Sigmoid colon (tissue), 7 donors: Measurements from ENCODE around the gene CRISPLD2. TPM values are rescaled to one million over a fixed set of nuclear protein-coding genes. Genes with fewer than 3 reads are reported as not detected.

Experiments
- DNase-seq: peaks from one replicate; pipeline ENCODE4 v3.0.0-alpha.2; 2019
- H3K27ac ChIP-seq, 4 donors: fragments of 200-600 bp; sonication (generic); one replicate each; pipeline ENCODE4 v1.5.1; 2016 to 2019; ENCODE audit warnings: mild to moderate bottlenecking in 1 of 4
- H3K27me3 ChIP-seq, 3 donors: fragments of 200-600 bp; sonication (generic); one replicate each; pipeline ENCODE4 v1.5.1; 2019; ENCODE audit warnings: mild to moderate bottlenecking in 1 of 3
- H3K36me3 ChIP-seq, 4 donors: fragments of 200-600 bp; sonication (generic); one replicate each; pipeline ENCODE4 v1.5.1; 2016 to 2019
- H3K4me1 ChIP-seq, 4 donors: fragments of 200-600 bp; sonication (generic); one replicate each; pipeline ENCODE4 v1.5.1; 2017 to 2019
- H3K4me3 ChIP-seq, 4 donors: fragments of 200-600 bp; sonication (generic); one replicate each; pipeline ENCODE4 v1.5.1; 2017 to 2019; ENCODE audit warnings: mild to moderate bottlenecking in 2 of 4, moderate library complexity in 1 of 4
- H3K9me3 ChIP-seq, 4 donors: fragments of 200-600 bp in 3 of 4; sonication (generic) in 3 of 4; one replicate each; pipeline versions ENCODE4 v1.5.1 to v1.6.1; 2013 to 2019
- CTCF ChIP-seq, 4 experiments: fragments of 450-650 bp in 3 of 4; fragments of 200-600 bp in 1 of 4; IDR thresholded peaks; one replicate each; pipeline ENCODE4 v1.5.1; 2016 to 2019; ENCODE audit warnings: antibody characterized with exemption in 4 of 4, mild to moderate bottlenecking in 3 of 4, moderate library complexity in 2 of 4
- EP300 ChIP-seq, 4 donors: sonication (generic); formaldehyde crosslinking; IDR thresholded peaks; one replicate each; pipeline ENCODE4 v1.6.1; 2017; ENCODE audit warnings: antibody characterized with exemption in 4 of 4
- POLR2A ChIP-seq, 2 donors: fragments of 450-650 bp; IDR thresholded peaks; one replicate each; pipeline ENCODE4 v1.6.1; 2016; ENCODE audit warnings: antibody characterized with exemption in 2 of 2, mild to moderate bottlenecking in 2 of 2, moderate library complexity in 2 of 2
- POLR2AphosphoS5 ChIP-seq, 4 donors: sonication (generic); formaldehyde crosslinking; IDR thresholded peaks; one replicate each; pipeline ENCODE4 v1.6.1; 2017; ENCODE audit warnings: antibody characterized with exemption in 4 of 4
- WGBS, 2 donors: extraction: QIAGEN DNeasy Blood & Tissue Kit; methylation state at CpG; one replicate each; pipeline ENCODE4 v1.1.7; 2013; 5-methylcytosine and 5-hydroxymethylcytosine counted together
- intact Hi-C: fragments of 100-400 bp; cut with DNase I; formaldehyde crosslinking; loops from one replicate; pipeline ENCODE4 v1.15.1; 2023
- polyA plus RNA-seq, 3 donors: library from polyadenylated mRNA; stranded (reverse); fragments of 200-250 nt; gene quantifications; one replicate each; pipeline ENCODE4 v1.2.3, GENCODE V29; 2013
- total RNA-seq, 4 donors: library from RNA; depleted of rRNA; stranded (reverse); fragments of >200 nt; gene quantifications; one replicate each; pipeline ENCODE4 v1.1.0, GENCODE V29; 2016
- donor health status: healthy with polysubstance abuse.
- donor health status: Bipolar disorder and iron deficiency.
- donor health status: healthy.

The CRISPLD2 gene
- total and polyA plus RNA-seq, 7 donors = 3.0 to 545 (median 140) TPM

GRCh38 chr16:84810518-84811273, 9.1 kb upstream of the CRISPLD2 start:
- Histone ChIP-seq H3K9me3 (no peaks in the 10 kb centered on the region), H3K4me1 (peaks cover 0 to 8% (median 2%) of the 10 kb centered on the region in 4 donors), H3K4me3 (no peak overlapping the region), H3K27ac (peak overlapping the region; percentile 26 to 59 (median 38)), H3K36me3 (no peaks in the 10 kb centered on the region), H3K27me3 (no peaks in the 10 kb centered on the region)
- DNase-seq = peak; percentile 84
- WGBS, 2 donors = 66 to 73% methylated on average over 17 of the region's 17 CpGs
- intact Hi-C loops = no loop called here
- TF ChIP-seq POLR2AphosphoS5 (IDR thresholded peaks at IDR 0.05) = peak in 1 of 4 donors; percentile 18
- no peak for TF ChIP-seq POLR2A (IDR thresholded peaks at IDR 0.05)

GRCh38 chr16:84811529-84811928, 8.3 kb upstream of the CRISPLD2 start:
- DNase-seq = no peak
- H3K27me3 ChIP-seq = no peaks in the 10 kb centered on the region
- no peak overlapping the region for H3K4me3 ChIP-seq
- peak overlapping the region in 1 of 4 donors; percentile 39 for H3K27ac ChIP-seq
- intact Hi-C loops = no loop called here
- peaks cover 0 to 5% (median 2%) of the 10 kb centered on the region in 4 donors for H3K4me1 ChIP-seq
- WGBS, 2 donors = 95 to 97% methylated on average over 2 of the region's 2 CpGs
- H3K9me3 ChIP-seq = no peaks in the 10 kb centered on the region
- TF ChIP-seq EP300 (IDR thresholded peaks at IDR 0.05) = no peak
- TF ChIP-seq POLR2A (IDR thresholded peaks at IDR 0.05) = no peak
- TF ChIP-seq POLR2AphosphoS5 (IDR thresholded peaks at IDR 0.05) = no peak
- no peak for TF ChIP-seq CTCF (IDR thresholded peaks at IDR 0.05)
- no peaks in the 10 kb centered on the region for H3K36me3 ChIP-seq

GRCh38 chr16:84813141-84813934, 6.4 kb upstream of the CRISPLD2 start:
- Histone ChIP-seq H3K36me3 (no peaks in the 10 kb centered on the region), H3K4me1 (peaks cover 0 to 4% (median 0%) of the 10 kb centered on the region in 4 donors), H3K27ac (no peak overlapping the region), H3K27me3 (no peaks in the 10 kb centered on the region), H3K9me3 (no peaks in the 10 kb centered on the region), H3K4me3 (no peak overlapping the region)
- TF ChIP-seq EP300 (IDR thresholded peaks at IDR 0.05) = no peak
- TF ChIP-seq POLR2AphosphoS5 (IDR thresholded peaks at IDR 0.05) = no peak
- TF ChIP-seq CTCF (IDR thresholded peaks at IDR 0.05) = no peak
- TF ChIP-seq POLR2A (IDR thresholded peaks at IDR 0.05) = no peak
- 68 to 75% methylated on average over 15 of the region's 15 CpGs for WGBS, 2 donors
- intact Hi-C loops = no loop called here
- DNase-seq = no peak

GRCh38 chr16:84815462-84815861, 4.3 kb upstream of the CRISPLD2 start:
- no peak for TF ChIP-seq EP300 (IDR thresholded peaks at IDR 0.05)
- no peak for TF ChIP-seq POLR2A (IDR thresholded peaks at IDR 0.05)
- TF ChIP-seq POLR2AphosphoS5 (IDR thresholded peaks at IDR 0.05) = no peak
- no peak for TF ChIP-seq CTCF (IDR thresholded peaks at IDR 0.05)
- Histone ChIP-seq H3K4me1 (peaks cover 0 to 10% (median 3%) of the 10 kb centered on the region in 4 donors), H3K27ac (peak overlapping the region in 1 of 4 donors; percentile 8), H3K4me3 (no peak overlapping the region), H3K9me3 (no peaks in the 10 kb centered on the region), H3K27me3 (no peaks in the 10 kb centered on the region), H3K36me3 (no peaks in the 10 kb centered on the region)
- 69 to 74% methylated on average over 7 of the region's 7 CpGs for WGBS, 2 donors
- intact Hi-C loops = no loop called here
- no peak for DNase-seq

GRCh38 chr16:84816023-84816422, 3.8 kb upstream of the CRISPLD2 start:
- no peak overlapping the region for H3K4me3 ChIP-seq
- H3K27ac ChIP-seq = no peak overlapping the region
- 78 to 85% methylated on average over 7 of the region's 7 CpGs for WGBS, 2 donors
- intact Hi-C loops = loop anchor here (2.0 kb wide), 1 partner anchor 17 kb away; no protein-coding TSS in a partner anchor
- DNase-seq = no peak
- no peak for TF ChIP-seq CTCF (IDR thresholded peaks at IDR 0.05)
- no peak for TF ChIP-seq POLR2A (IDR thresholded peaks at IDR 0.05)
- TF ChIP-seq POLR2AphosphoS5 (IDR thresholded peaks at IDR 0.05) = no peak
- TF ChIP-seq EP300 (IDR thresholded peaks at IDR 0.05) = no peak
- no peaks in the 10 kb centered on the region for H3K27me3 ChIP-seq
- peaks cover 0 to 13% (median 5%) of the 10 kb centered on the region in 4 donors for H3K4me1 ChIP-seq
- no peaks in the 10 kb centered on the region for H3K9me3 ChIP-seq
- no peaks in the 10 kb centered on the region for H3K36me3 ChIP-seq
